Muscle of back (tissue), 10 donors: ENCODE results near the gene FAM9A. TPM values are rescaled to one million over a fixed set of nuclear protein-coding genes. Genes with fewer than 3 reads are reported as not detected.

Experiments used
- polyA plus RNA-seq, 10 donors: library from polyadenylated mRNA; unstranded; fragments of 120-200 nt; gene quantifications; one replicate each; pipeline ENCODE4 v1.2.1, GENCODE V29; 2013; ENCODE audit not compliant: insufficient read length in 10 of 10

FAM9A gene
- polyA plus RNA-seq, 10 donors, result not detected

Other genes with a start within 250 kb of the FAM9A start
- 10 to 100 TPM; 24.5 to 43.6 (median 35.3) TPM for gene ANOS1, start 69.2 kb downstream of the FAM9A start, polyA plus RNA-seq
- under 1 TPM in 4 of 10 donors, not detected in 6; 0.07 to 0.56 (median 0.13) TPM for gene FAM9B, start 232.7 kb upstream of the FAM9A start, polyA plus RNA-seq